ENCODE measurements around the gene ADAMTS18. TPM values are rescaled to one million over a fixed set of nuclear protein-coding genes. Genes with fewer than 3 reads are reported as not detected.

Gene ADAMTS18
- total RNA-seq, 1 experiment from 2014 or later: not detected

- no peak overlapping the region for H3K27ac ChIP-seq (ENCODE audit: low read length)
- H3K79me2 ChIP-seq (ENCODE audit: low read length): no peaks in the 10 kb centered on the region
- no peak overlapping the region for H3K4me2 ChIP-seq (ENCODE audit: low read length)
- intact Hi-C loops (cut with micrococcal nuclease): no loop called here
- no peak for ATAC-seq
- no TSS peak for BruUV-seq (replicated peaks)
- no peaks in the 10 kb centered on the region for H4K20me1 ChIP-seq (ENCODE audit: low read length)
- H3K4me3 ChIP-seq (ENCODE audit: low read length): no peak overlapping the region
- no peak for DNase-seq
- no peaks in the 10 kb centered on the region for H3K36me3 ChIP-seq (ENCODE audit: low read depth, low read length)
- H3K4me1 ChIP-seq (ENCODE audit: insufficient read depth, low read length): 0 out of 2 replicates have a peak, but pooled peaks cover 2% of the 10 kb centered on the region
- H2AFZ ChIP-seq (ENCODE audit: low read length): no peak overlapping the region
- no peak overlapping the region for H3K9ac ChIP-seq (ENCODE audit: low read length)
- TF ChIP-seq EZH2 (IDR thresholded peaks at IDR 0.05; ENCODE audit: low read length, unreplicated experiment): no peak
- no peak for TF ChIP-seq EZH2phosphoT487 (IDR thresholded peaks at IDR 0.05; ENCODE audit: borderline replicate concordance, low read length)
- CTCF ChIA-PET: no interaction called here
- H3F3A ChIP-seq (ENCODE audit: low read length, unreplicated experiment): no peaks in the 10 kb centered on the region
- POLR2A ChIA-PET (ENCODE audit: unreplicated experiment): no interaction called here
- H3K9me2 ChIP-seq (replicated peaks; ENCODE audit: low read length): no peaks in the 10 kb centered on the region
- H3K27me3 ChIP-seq (ENCODE audit: low read length): peaks cover 26% of the 10 kb centered on the region
- no peaks in the 10 kb centered on the region for H3K9me3 ChIP-seq (ENCODE audit: low read length)
Observed at GRCh38 chr16:77386831-77387814, 47.7 kb downstream of the ADAMTS18 start.

GRCh38 chr16:77385481-77385880, 49.4 kb downstream of the ADAMTS18 start:
- ATAC-seq: no peak
- Histone ChIP-seq H4K20me1 (ENCODE audit: low read length) (no peaks in the 10 kb centered on the region), H3F3A (ENCODE audit: low read length, unreplicated experiment) (no peaks in the 10 kb centered on the region), H3K9me3 (ENCODE audit: low read length) (no peaks in the 10 kb centered on the region), H3K27ac (ENCODE audit: low read length) (no peak overlapping the region), H3K9ac (ENCODE audit: low read length) (no peak overlapping the region), H3K4me3 (ENCODE audit: low read length) (no peak overlapping the region), H3K4me1 (ENCODE audit: insufficient read depth, low read length) (0 out of 2 replicates have a peak, but pooled peaks cover 2% of the 10 kb centered on the region), H3K79me2 (ENCODE audit: low read length) (no peaks in the 10 kb centered on the region), H3K4me2 (ENCODE audit: low read length) (no peak overlapping the region), H3K9me2 (replicated peaks; ENCODE audit: low read length) (no peaks in the 10 kb centered on the region), H3K27me3 (ENCODE audit: low read length) (peaks cover 24% of the 10 kb centered on the region), H3K36me3 (ENCODE audit: low read depth, low read length) (no peaks in the 10 kb centered on the region), H2AFZ (ENCODE audit: low read length) (no peak overlapping the region)
- no TSS peak for BruUV-seq (replicated peaks)
- TF ChIP-seq EZH2 (IDR thresholded peaks at IDR 0.05; ENCODE audit: low read length, unreplicated experiment): no peak
- TF ChIP-seq CTCF (conservative IDR thresholded peaks at IDR 0.05; ENCODE audit: low read depth, low read length): no peak
- TF ChIP-seq EZH2phosphoT487 (IDR thresholded peaks at IDR 0.05; ENCODE audit: borderline replicate concordance, low read length): no peak
- ChIA-PET POLR2A (ENCODE audit: unreplicated experiment) (no interaction called here), CTCF (no interaction called here)
- intact Hi-C loops (cut with micrococcal nuclease): no loop called here
- no peak for DNase-seq

- H3K4me2 ChIP-seq (ENCODE audit: low read length): no peak overlapping the region
- ATAC-seq: no peak
- H3K9me2 ChIP-seq (replicated peaks; ENCODE audit: low read length): no peaks in the 10 kb centered on the region
- no peak overlapping the region for H3K4me3 ChIP-seq (ENCODE audit: low read length)
- H3K27me3 ChIP-seq (ENCODE audit: low read length): peaks cover 17% of the 10 kb centered on the region
- H3K79me2 ChIP-seq (ENCODE audit: low read length): no peaks in the 10 kb centered on the region
- H3K27ac ChIP-seq (ENCODE audit: low read length): no peak overlapping the region
- H3K4me1 ChIP-seq (ENCODE audit: insufficient read depth, low read length): 0 out of 2 replicates have a peak, but pooled peaks cover 2% of the 10 kb centered on the region
- intact Hi-C loops (cut with micrococcal nuclease): no loop called here
- H3K9me3 ChIP-seq (ENCODE audit: low read length): no peaks in the 10 kb centered on the region
- POLR2A ChIA-PET (ENCODE audit: unreplicated experiment): no interaction called here
- H3K36me3 ChIP-seq (ENCODE audit: low read depth, low read length): no peaks in the 10 kb centered on the region
- TF ChIP-seq EZH2 (IDR thresholded peaks at IDR 0.05; ENCODE audit: low read length, unreplicated experiment) (no peak), EZH2phosphoT487 (IDR thresholded peaks at IDR 0.05; ENCODE audit: borderline replicate concordance, low read length) (no peak), CTCF (conservative IDR thresholded peaks at IDR 0.05; ENCODE audit: low read depth, low read length) (no peak)
- H3F3A ChIP-seq (ENCODE audit: low read length, unreplicated experiment): no peaks in the 10 kb centered on the region
- H2AFZ ChIP-seq (ENCODE audit: low read length): no peak overlapping the region
- BruUV-seq (replicated peaks): no TSS peak
- H3K9ac ChIP-seq (ENCODE audit: low read length): no peak overlapping the region
- no peak for DNase-seq
- no peaks in the 10 kb centered on the region for H4K20me1 ChIP-seq (ENCODE audit: low read length)
- CTCF ChIA-PET: no interaction called here
Observed at GRCh38 chr16:77383606-77384187, 51.1 kb downstream of the ADAMTS18 start.
